PC-3 (cell line): ENCODE results near the gene GPS1. TPM values are rescaled to one million over a fixed set of nuclear protein-coding genes. Genes with fewer than 3 reads are reported as not detected.
A peak's percentile ranks its signal among the peaks of the same experiment; 100 is the strongest.

Source experiments
- ATAC-seq: fragments of 200-7000 bp; cut with Tn5 transposase; 2 replicates; pipeline ENCODE4 v1.9.1; 2020; ENCODE audit warnings: mild to moderate bottlenecking, moderate library complexity
- BruUV-seq: library from RNA; stranded (reverse); fragments of 400-500 nt; replicated peaks from 2 replicates; lab custom pipeline; 2021; lab: Mats Ljungman, UMichigan
- CTCF ChIA-PET: fragments of 300-600 bp; sonication (Branson Sonifier 250); formaldehyde crosslinking; loops from one replicate; lab custom pipeline; 2022; ENCODE audit warnings: antibody characterized with exemption; lab: Charles Lee
- POLR2A ChIA-PET: fragments of 300-600 bp; sonication (Branson Sonifier 250); formaldehyde crosslinking; loops from one replicate; lab custom pipeline; 2022; ENCODE audit warnings: antibody characterized with exemption; ENCODE audit not compliant: unreplicated experiment; lab: Charles Lee
- DNase-seq: peaks from one replicate; pipeline ENCODE4 v3.0.0-alpha.2; 2015
- H2AFZ ChIP-seq: fragments of 300-600 bp; sonication (generic); 2 replicates; pipeline ENCODE4 v1.6.0; 2016; ENCODE audit warnings: antibody characterized with exemption, low read length
- H3F3A ChIP-seq: fragments of 300-600 bp; sonication (generic); one replicate; pipeline ENCODE4 v1.6.0; 2017; ENCODE audit warnings: antibody characterized with exemption, low read length, control low read depth, mild to moderate bottlenecking; ENCODE audit not compliant: unreplicated experiment
- H3K27ac ChIP-seq: fragments of 300-600 bp; sonication (generic); 2 replicates; pipeline ENCODE4 v1.5.1; 2016; ENCODE audit warnings: mild to moderate bottlenecking, low read length
- H3K27me3 ChIP-seq: fragments of 300-600 bp; sonication (generic); 2 replicates; pipeline ENCODE4 v1.6.1; 2016; ENCODE audit warnings: low read length, mixed read lengths
- H3K36me3 ChIP-seq: fragments of 300-600 bp; sonication (generic); 2 replicates; pipeline ENCODE4 v1.6.1; 2016; ENCODE audit warnings: low read depth, mixed run types, low read length, mixed read lengths
- H3K4me1 ChIP-seq: fragments of 300-600 bp; sonication (generic); 2 replicates; pipeline ENCODE4 v1.5.1; 2016; ENCODE audit warnings: low read length; ENCODE audit not compliant: insufficient read depth
- H3K4me2 ChIP-seq: fragments of 300-600 bp; sonication (generic); 2 replicates; pipeline ENCODE4 v1.6.0; 2016; ENCODE audit warnings: low read length
- H3K4me3 ChIP-seq: fragments of 300-600 bp; sonication (generic); 2 replicates; pipeline ENCODE4 v1.5.1; 2016; ENCODE audit warnings: mild to moderate bottlenecking, low read length, mixed read lengths
- H3K79me2 ChIP-seq: fragments of 300-600 bp; sonication (generic); 2 replicates; pipeline ENCODE4 v1.6.1; 2017; ENCODE audit warnings: low read length, mixed read lengths
- H3K9ac ChIP-seq: fragments of 300-600 bp; sonication (generic); 2 replicates; pipeline ENCODE4 v1.6.0; 2016; ENCODE audit warnings: mild to moderate bottlenecking, low read length
- H3K9me2 ChIP-seq: fragments of 300-600 bp; sonication (generic); replicated peaks from 2 replicates; pipeline ENCODE4 v1.6.1; 2016; ENCODE audit warnings: mixed run types, low read length, mixed read lengths
- H3K9me3 ChIP-seq: fragments of 300-600 bp; sonication (generic); 2 replicates; pipeline ENCODE4 v1.6.1; 2016; ENCODE audit warnings: low read length, mixed read lengths
- H4K20me1 ChIP-seq: fragments of 300-600 bp; sonication (generic); 2 replicates; pipeline ENCODE4 v1.6.1; 2016; ENCODE audit warnings: low read length, mixed read lengths
- EZH2 ChIP-seq: fragments of 300-600 bp; sonication (generic); IDR thresholded peaks from one replicate; pipeline ENCODE4 v1.6.1; 2017; ENCODE audit warnings: antibody characterized with exemption, mild to moderate bottlenecking, low read length; ENCODE audit not compliant: unreplicated experiment
- EZH2phosphoT487 ChIP-seq: fragments of 300-600 bp; sonication (generic); IDR thresholded peaks from 2 replicates; pipeline ENCODE4 v1.6.1; 2018; ENCODE audit warnings: mild to moderate bottlenecking, antibody characterized with exemption, low read length, borderline replicate concordance
- intact Hi-C: fragments of 100-400 bp; cut with micrococcal nuclease; formaldehyde crosslinking; loops from 2 replicates; pipeline ENCODE4 v1.9.0; 2023
- total RNA-seq: library from RNA; depleted of rRNA; stranded (reverse); fragments of >200 nt; gene quantifications from 2 replicates; pipeline ENCODE4 v1.2.3, GENCODE V29; 2014
- TF ChIP-seq, protein P1 (sequence below): fragments of 300-600 bp; sonication (generic); conservative IDR thresholded peaks from 2 replicates; pipeline ENCODE4 v1.5.1; 2017; ENCODE audit warnings: antibody characterized with exemption, low read depth, mild to moderate bottlenecking, low read length

GPS1 gene
- total RNA-seq, 1 experiment from 2014 or later, result 240 TPM

GRCh38 chr17:82101767-82102679, 50.3 kb downstream of the GPS1 start:
- H3K4me2 ChIP-seq, result no peak overlapping the region
- CTCF ChIA-PET, result no interaction called here
- no TSS peak for BruUV-seq

GRCh38 chr17:82103553-82104451, 52.1 kb downstream of the GPS1 start:
- intact Hi-C loops, result no loop called here
- no peak overlapping the region for H3K4me3 ChIP-seq
- peaks cover 34% of the 10 kb centered on the region for H3K4me1 ChIP-seq

More at GRCh38 chr17:82101767-82102679, 50.3 kb downstream of the GPS1 start:
- ATAC-seq (no peak), DNase-seq (no peak)
- Histone ChIP-seq H3K4me1 (peaks cover 34% of the 10 kb centered on the region), H3K27ac (no peak overlapping the region), H3K27me3 (no peaks in the 10 kb centered on the region), H3K36me3 (no peaks in the 10 kb centered on the region), H3K4me3 (no peak overlapping the region), H3F3A (no peaks in the 10 kb centered on the region), H3K9me3 (no peaks in the 10 kb centered on the region), H2AFZ (no peak overlapping the region), H4K20me1 (peaks cover 2% of the 10 kb centered on the region), H3K9ac (no peak overlapping the region), H3K9me2 (no peaks in the 10 kb centered on the region), H3K79me2 (peaks cover 19% of the 10 kb centered on the region)
- TF ChIP-seq, protein P1, sequence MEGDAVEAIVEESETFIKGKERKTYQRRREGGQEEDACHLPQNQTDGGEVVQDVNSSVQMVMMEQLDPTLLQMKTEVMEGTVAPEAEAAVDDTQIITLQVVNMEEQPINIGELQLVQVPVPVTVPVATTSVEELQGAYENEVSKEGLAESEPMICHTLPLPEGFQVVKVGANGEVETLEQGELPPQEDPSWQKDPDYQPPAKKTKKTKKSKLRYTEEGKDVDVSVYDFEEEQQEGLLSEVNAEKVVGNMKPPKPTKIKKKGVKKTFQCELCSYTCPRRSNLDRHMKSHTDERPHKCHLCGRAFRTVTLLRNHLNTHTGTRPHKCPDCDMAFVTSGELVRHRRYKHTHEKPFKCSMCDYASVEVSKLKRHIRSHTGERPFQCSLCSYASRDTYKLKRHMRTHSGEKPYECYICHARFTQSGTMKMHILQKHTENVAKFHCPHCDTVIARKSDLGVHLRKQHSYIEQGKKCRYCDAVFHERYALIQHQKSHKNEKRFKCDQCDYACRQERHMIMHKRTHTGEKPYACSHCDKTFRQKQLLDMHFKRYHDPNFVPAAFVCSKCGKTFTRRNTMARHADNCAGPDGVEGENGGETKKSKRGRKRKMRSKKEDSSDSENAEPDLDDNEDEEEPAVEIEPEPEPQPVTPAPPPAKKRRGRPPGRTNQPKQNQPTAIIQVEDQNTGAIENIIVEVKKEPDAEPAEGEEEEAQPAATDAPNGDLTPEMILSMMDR, result no peak
- TF ChIP-seq EZH2 (no peak), EZH2phosphoT487 (no peak)
- intact Hi-C loops, result no loop called here
- POLR2A ChIA-PET, result no interaction called here

More at GRCh38 chr17:82103553-82104451, 52.1 kb downstream of the GPS1 start:
- ATAC-seq, result no peak
- H2AFZ ChIP-seq, result no peak overlapping the region
- H4K20me1 ChIP-seq, result no peaks in the 10 kb centered on the region
- peak overlapping the region; percentile 55 for H3K27ac ChIP-seq
- H3K79me2 ChIP-seq, result peaks cover 9% of the 10 kb centered on the region
- H3K9ac ChIP-seq, result peak overlapping the region; percentile 22
- no peaks in the 10 kb centered on the region for H3K9me3 ChIP-seq
- H3K27me3 ChIP-seq, result no peaks in the 10 kb centered on the region
- H3K4me2 ChIP-seq, result no peak overlapping the region
- TF ChIP-seq EZH2 (no peak), EZH2phosphoT487 (no peak)
- TF ChIP-seq, protein P1, result no peak
- POLR2A ChIA-PET, result no interaction called here
- DNase-seq, result peak; percentile 60
- no peaks in the 10 kb centered on the region for H3K36me3 ChIP-seq
- no TSS peak for BruUV-seq
- CTCF ChIA-PET, result no interaction called here
- H3K9me2 ChIP-seq, result no peaks in the 10 kb centered on the region
- H3F3A ChIP-seq, result no peaks in the 10 kb centered on the region
